GM12878 (cell line): Measurements from ENCODE around the gene KAZN. TPM values are rescaled to one million over a fixed set of nuclear protein-coding genes. Genes with fewer than 3 reads are reported as not detected.

Source experiments
- ATAC-seq: fragments of 200-7000 bp; cut with Tn5 transposase; 3 replicates; pipeline ENCODE4 v1.9.1; 2020; ENCODE audit warnings: mild to moderate bottlenecking, moderate library complexity
- BruUV-seq: library from RNA; stranded (reverse); fragments of 400-500 nt; replicated peaks from 2 replicates; lab custom pipeline; 2021; lab: Mats Ljungman, UMichigan
- CTCF ChIA-PET: fragments of 300-600 bp; sonication (Branson Sonifier 250); formaldehyde crosslinking; extraction: SDS; loops from one replicate; lab custom pipeline; 2021; ENCODE audit warnings: inconsistent platforms; lab: Yijun Ruan, JAX
- POLR2A ChIA-PET: fragments of 350-600 bp; formaldehyde crosslinking; extraction: SDS; loops from one replicate; lab custom pipeline; 2021; ENCODE audit warnings: inconsistent platforms; lab: Charles Lee
- RAD21 ChIA-PET: fragments of 300-600 bp; sonication (Branson Sonifier 250); formaldehyde crosslinking; loops from one replicate; lab custom pipeline; 2023; ENCODE audit warnings: antibody characterized with exemption; ENCODE audit not compliant: unreplicated experiment; lab: Charles Lee
- SMC1A ChIA-PET: fragments of 300-600 bp; sonication (Branson Sonifier 250); formaldehyde crosslinking; loops from one replicate; lab custom pipeline; 2023; ENCODE audit not compliant: unreplicated experiment, uncharacterized antibody; lab: Charles Lee
- DNase-seq: peaks from one replicate; pipeline ENCODE4 v3.0.0-alpha.2; 2011; ENCODE audit warnings: low read depth, low spot score
- FAIRE-seq: peaks from 3 replicates; lab custom pipeline; 2011; peaks lifted over from hg19 to GRCh38; lab: Jason Lieb, UNC
- H2AFZ ChIP-seq: 2 replicates; pipeline ENCODE4 v1.6.0; 2011; ENCODE audit warnings: low read depth, low read length, control low read depth; ENCODE audit not compliant: control insufficient read depth
- H3K27ac ChIP-seq: 2 replicates; pipeline ENCODE4 v1.5.1; 2011; ENCODE audit warnings: control low read depth; ENCODE audit not compliant: control insufficient read depth, insufficient read depth
- H3K27me3 ChIP-seq, 2 experiments: replicated peaks in 1 of 2; 2 replicates each; pipeline versions ENCODE4 v1.6.0 to v1.6.1; 2011; ENCODE audit warnings: low read length in 1 of 2; ENCODE audit not compliant: control insufficient read depth in 2 of 2, insufficient read depth in 2 of 2
- H3K36me3 ChIP-seq, 2 experiments: 2 replicates each; pipeline ENCODE4 v1.5.1; 2011; ENCODE audit warnings: low read length in 1 of 2; ENCODE audit not compliant: control insufficient read depth in 2 of 2, insufficient read depth in 2 of 2
- H3K4me1 ChIP-seq: 2 replicates; pipeline ENCODE4 v1.6.1; 2011; ENCODE audit warnings: mild to moderate bottlenecking, low read length, moderate library complexity, mixed read lengths; ENCODE audit not compliant: control insufficient read depth, insufficient read depth
- H3K4me2 ChIP-seq: 2 replicates; pipeline ENCODE4 v1.6.0; 2011; ENCODE audit warnings: control low read depth; ENCODE audit not compliant: control insufficient read depth, insufficient read depth
- H3K4me3 ChIP-seq: fragments of 200-600 bp; sonication (generic); 2 replicates; pipeline ENCODE4 v1.5.1; 2016
- H3K79me2 ChIP-seq: 2 replicates; pipeline ENCODE4 v1.6.0; 2011; ENCODE audit warnings: low read length; ENCODE audit not compliant: control insufficient read depth, insufficient read depth
- H3K9ac ChIP-seq: 2 replicates; pipeline ENCODE4 v1.8.0; 2011; ENCODE audit warnings: low read length, control low read depth, mixed read lengths; ENCODE audit not compliant: control insufficient read depth, insufficient read depth
- H3K9me3 ChIP-seq: replicated peaks from 3 replicates; pipeline ENCODE4 v1.5.1; 2011; ENCODE audit warnings: mild to moderate bottlenecking, low read length; ENCODE audit not compliant: control insufficient read depth, insufficient read depth
- H4K20me1 ChIP-seq: 2 replicates; pipeline ENCODE4 v1.6.0; 2011; ENCODE audit not compliant: control insufficient read depth, insufficient read depth
- EZH2 ChIP-seq: IDR thresholded peaks from 2 replicates; pipeline ENCODE4 v1.6.1; 2012; ENCODE audit warnings: low read depth, mild to moderate bottlenecking, control low read depth, inconsistent platforms, low read length, borderline replicate concordance; ENCODE audit not compliant: control insufficient read depth
- GABPA ChIP-seq: IDR thresholded peaks from 2 replicates; pipeline ENCODE4 v1.6.1; 2014; ENCODE audit warnings: antibody characterized with exemption, low read depth, mild to moderate bottlenecking, inconsistent platforms
- HDAC6 ChIP-seq: fragments of 200-600 bp; sonication (generic); IDR thresholded peaks from one replicate; pipeline ENCODE4 v1.8.0; 2017; ENCODE audit warnings: antibody characterized with exemption; ENCODE audit not compliant: unreplicated experiment
- IRF5 ChIP-seq: fragments of 450-650 bp; IDR thresholded peaks from 2 replicates; pipeline ENCODE4 v1.6.1; 2017; ENCODE audit warnings: borderline replicate concordance
- RB1 ChIP-seq: fragments of 450-650 bp; formaldehyde crosslinking; IDR thresholded peaks from 2 replicates; pipeline ENCODE4 v1.6.1; 2017; ENCODE audit warnings: mild to moderate bottlenecking, borderline replicate concordance
- RCOR1 ChIP-seq: conservative IDR thresholded peaks from 2 replicates; pipeline ENCODE4 v1.6.1; 2012; ENCODE audit warnings: low read depth, low read length, improper control_type of control experiment
- SKIL ChIP-seq: fragments of 450-650 bp; IDR thresholded peaks from 2 replicates; pipeline ENCODE4 v1.6.1; 2017; ENCODE audit warnings: mild to moderate bottlenecking, low read depth, inconsistent platforms; ENCODE audit not compliant: poor library complexity, severe bottlenecking
- SMARCA5 ChIP-seq: fragments of 450-650 bp; IDR thresholded peaks from 2 replicates; pipeline ENCODE4 v1.6.1; 2017; ENCODE audit warnings: mild to moderate bottlenecking
- STAT3 ChIP-seq: IDR thresholded peaks from 2 replicates; pipeline ENCODE4 v1.6.1; 2011; ENCODE audit warnings: low read depth, low read length, improper control_type of control experiment
- ZNF384 ChIP-seq: IDR thresholded peaks from 2 replicates; pipeline ENCODE4 v1.6.1; 2012; ENCODE audit warnings: low read depth, mild to moderate bottlenecking, low read length, improper control_type of control experiment, borderline replicate concordance
- WGBS: methylation state at CpG from one replicate; pipeline ENCODE4 v1.1.6; 2016; ENCODE audit warnings: low lambda C conversion rate; ENCODE audit not compliant: insufficient replicate concordance, insufficient coverage; ENCODE audit errors: missing lambda C conversion rate; 5-methylcytosine and 5-hydroxymethylcytosine counted together
- in situ Hi-C: fragments of 300-500 bp; cut with MboI; formaldehyde crosslinking; loops from 9 replicates; pipeline ENCODE4 v1.14.3; 2018; ENCODE audit warnings: mixed read lengths
- intact Hi-C: fragments of 100-400 bp; cut with micrococcal nuclease; formaldehyde crosslinking; loops from one replicate; pipeline ENCODE4 v1.14.2; 2022; ENCODE audit not compliant: unreplicated experiment
- polyA plus RNA-seq, 11 experiments: library from polyadenylated mRNA; depleted of rRNA in 4 of 11; unstranded in 6 of 11; stranded (reverse) in 5 of 11; fragments of >200 nt; fragmentation: Nextera tagmentation in 4 of 11; fragmentation: Illumina TruSeq in 1 of 11; extraction: Ambion mirVana in 4 of 11; extraction: Trizol in 1 of 11; gene quantifications; 1 replicate in 1 of 11; 2 replicates in 10 of 11; pipeline versions ENCODE4 v1.2.1 to v1.2.3, GENCODE V29; 2011 to 2016; ENCODE audit warnings: inconsistent platforms in 2 of 11, missing spikeins in 2 of 11, low read depth in 1 of 11
- total RNA-seq, 4 experiments: library from RNA; depleted of rRNA in 3 of 4; stranded (reverse); fragments of >200 nt in 3 of 4; fragmentation: Illumina TruSeq in 1 of 4; extraction: Trizol in 1 of 4; gene quantifications; 2 replicates each; pipeline versions ENCODE4 v1.2.1 to v1.2.3, GENCODE V29; 2013 to 2021
- TF ChIP-seq, protein P1 (sequence below): fragments of 150-350 bp; IDR thresholded peaks from 2 replicates; pipeline ENCODE4 v1.6.1; 2016; ENCODE audit warnings: low read depth, low read length
- TF ChIP-seq, protein P2 (sequence below): fragments of 450-650 bp; IDR thresholded peaks from 2 replicates; pipeline ENCODE4 v1.6.1; 2016; ENCODE audit warnings: mild to moderate bottlenecking
- TF ChIP-seq, protein P3 (sequence below): fragments of 450-650 bp; IDR thresholded peaks from 2 replicates; pipeline ENCODE4 v1.6.1; 2018; ENCODE audit warnings: mild to moderate bottlenecking, low read depth, moderate library complexity; ENCODE audit not compliant: partially characterized antibody

Gene KAZN
- total and polyA plus RNA-seq, 10 of the 15 experiments (the other 5 are each of a cell fraction or from before 2014, with no cell fraction given) = 0.72 to 4.0 (median 1.2) TPM

GRCh38 chr1:14780271-14780670 lies 181.8 kb downstream of the KAZN start:
- ChIA-PET SMC1A (interaction anchor here (1.3 to 2.3 kb wide), 3 partner anchors 9 to 247 kb away, joined by 3 to 8 read pairs (median 5); no protein-coding TSS in a partner anchor), RAD21 (interaction anchor here (2.6 kb wide), 1 partner anchor 247 kb away, joined by 10 read pairs; no protein-coding TSS in a partner anchor), POLR2A (no interaction called here), CTCF (interaction anchor here (0.9 to 5.0 kb wide), 9 partner anchors 8 to 296 kb away, joined by 3 to 26 read pairs (median 6); no protein-coding TSS in a partner anchor)
- intact Hi-C loops (loop anchor here (5.0 kb wide), 1 partner anchor 247 kb away; no protein-coding TSS in a partner anchor), in situ Hi-C loops (no loop called here)
- no peaks in the 10 kb centered on the region for H3K27me3 ChIP-seq
- no peak overlapping the region for H3K27ac ChIP-seq
- no peak overlapping the region for H3K9ac ChIP-seq
- no peaks in the 10 kb centered on the region for H3K9me3 ChIP-seq
- FAIRE-seq (no peak), DNase-seq (no peak), ATAC-seq (no peak)
- H3K4me2 ChIP-seq = no peak overlapping the region
- H4K20me1 ChIP-seq = no peaks in the 10 kb centered on the region
- H3K79me2 ChIP-seq = no peaks in the 10 kb centered on the region
- BruUV-seq = no TSS peak
- no peak overlapping the region for H3K4me3 ChIP-seq
- H2AFZ ChIP-seq = no peak overlapping the region
- H3K36me3 ChIP-seq = no peaks in the 10 kb centered on the region
- no peaks in the 10 kb centered on the region for H3K4me1 ChIP-seq
- 38% methylated on average over 2 of the region's 2 CpGs for WGBS
- TF ChIP-seq, protein P1, sequence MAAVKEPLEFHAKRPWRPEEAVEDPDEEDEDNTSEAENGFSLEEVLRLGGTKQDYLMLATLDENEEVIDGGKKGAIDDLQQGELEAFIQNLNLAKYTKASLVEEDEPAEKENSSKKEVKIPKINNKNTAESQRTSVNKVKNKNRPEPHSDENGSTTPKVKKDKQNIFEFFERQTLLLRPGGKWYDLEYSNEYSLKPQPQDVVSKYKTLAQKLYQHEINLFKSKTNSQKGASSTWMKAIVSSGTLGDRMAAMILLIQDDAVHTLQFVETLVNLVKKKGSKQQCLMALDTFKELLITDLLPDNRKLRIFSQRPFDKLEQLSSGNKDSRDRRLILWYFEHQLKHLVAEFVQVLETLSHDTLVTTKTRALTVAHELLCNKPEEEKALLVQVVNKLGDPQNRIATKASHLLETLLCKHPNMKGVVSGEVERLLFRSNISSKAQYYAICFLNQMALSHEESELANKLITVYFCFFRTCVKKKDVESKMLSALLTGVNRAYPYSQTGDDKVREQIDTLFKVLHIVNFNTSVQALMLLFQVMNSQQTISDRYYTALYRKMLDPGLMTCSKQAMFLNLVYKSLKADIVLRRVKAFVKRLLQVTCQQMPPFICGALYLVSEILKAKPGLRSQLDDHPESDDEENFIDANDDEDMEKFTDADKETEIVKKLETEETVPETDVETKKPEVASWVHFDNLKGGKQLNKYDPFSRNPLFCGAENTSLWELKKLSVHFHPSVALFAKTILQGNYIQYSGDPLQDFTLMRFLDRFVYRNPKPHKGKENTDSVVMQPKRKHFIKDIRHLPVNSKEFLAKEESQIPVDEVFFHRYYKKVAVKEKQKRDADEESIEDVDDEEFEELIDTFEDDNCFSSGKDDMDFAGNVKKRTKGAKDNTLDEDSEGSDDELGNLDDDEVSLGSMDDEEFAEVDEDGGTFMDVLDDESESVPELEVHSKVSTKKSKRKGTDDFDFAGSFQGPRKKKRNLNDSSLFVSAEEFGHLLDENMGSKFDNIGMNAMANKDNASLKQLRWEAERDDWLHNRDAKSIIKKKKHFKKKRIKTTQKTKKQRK = no peak
- TF ChIP-seq, protein P2, sequence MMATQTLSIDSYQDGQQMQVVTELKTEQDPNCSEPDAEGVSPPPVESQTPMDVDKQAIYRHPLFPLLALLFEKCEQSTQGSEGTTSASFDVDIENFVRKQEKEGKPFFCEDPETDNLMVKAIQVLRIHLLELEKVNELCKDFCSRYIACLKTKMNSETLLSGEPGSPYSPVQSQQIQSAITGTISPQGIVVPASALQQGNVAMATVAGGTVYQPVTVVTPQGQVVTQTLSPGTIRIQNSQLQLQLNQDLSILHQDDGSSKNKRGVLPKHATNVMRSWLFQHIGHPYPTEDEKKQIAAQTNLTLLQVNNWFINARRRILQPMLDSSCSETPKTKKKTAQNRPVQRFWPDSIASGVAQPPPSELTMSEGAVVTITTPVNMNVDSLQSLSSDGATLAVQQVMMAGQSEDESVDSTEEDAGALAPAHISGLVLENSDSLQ = no peak
- TF ChIP-seq ZNF384 (no peak), SKIL (no peak), EZH2 (no peak), IRF5 (no peak), STAT3 (no peak), SMARCA5 (no peak), RCOR1 (no peak), RB1 (no peak), GABPA (no peak), HDAC6 (no peak)
- TF ChIP-seq, protein P3, sequence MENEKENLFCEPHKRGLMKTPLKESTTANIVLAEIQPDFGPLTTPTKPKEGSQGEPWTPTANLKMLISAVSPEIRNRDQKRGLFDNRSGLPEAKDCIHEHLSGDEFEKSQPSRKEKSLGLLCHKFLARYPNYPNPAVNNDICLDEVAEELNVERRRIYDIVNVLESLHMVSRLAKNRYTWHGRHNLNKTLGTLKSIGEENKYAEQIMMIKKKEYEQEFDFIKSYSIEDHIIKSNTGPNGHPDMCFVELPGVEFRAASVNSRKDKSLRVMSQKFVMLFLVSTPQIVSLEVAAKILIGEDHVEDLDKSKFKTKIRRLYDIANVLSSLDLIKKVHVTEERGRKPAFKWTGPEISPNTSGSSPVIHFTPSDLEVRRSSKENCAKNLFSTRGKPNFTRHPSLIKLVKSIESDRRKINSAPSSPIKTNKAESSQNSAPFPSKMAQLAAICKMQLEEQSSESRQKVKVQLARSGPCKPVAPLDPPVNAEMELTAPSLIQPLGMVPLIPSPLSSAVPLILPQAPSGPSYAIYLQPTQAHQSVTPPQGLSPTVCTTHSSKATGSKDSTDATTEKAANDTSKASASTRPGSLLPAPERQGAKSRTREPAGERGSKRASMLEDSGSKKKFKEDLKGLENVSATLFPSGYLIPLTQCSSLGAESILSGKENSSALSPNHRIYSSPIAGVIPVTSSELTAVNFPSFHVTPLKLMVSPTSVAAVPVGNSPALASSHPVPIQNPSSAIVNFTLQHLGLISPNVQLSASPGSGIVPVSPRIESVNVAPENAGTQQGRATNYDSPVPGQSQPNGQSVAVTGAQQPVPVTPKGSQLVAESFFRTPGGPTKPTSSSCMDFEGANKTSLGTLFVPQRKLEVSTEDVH = no peak
